Spleen (tissue), 11 donors: ENCODE measurements around the gene FUT8. TPM values are rescaled to one million over a fixed set of nuclear protein-coding genes. Genes with fewer than 3 reads are reported as not detected.
"Not testable (repeated sequence)": the region's sequence is repeated elsewhere in the genome, so short reads cannot be mapped to it uniquely, and the experiment has no call there.

Source experiments
- DNase-seq: peaks from one replicate; pipeline ENCODE4 v3.0.0-alpha.2; 2020
- H3K27ac ChIP-seq, 8 donors: fragments of 200-600 bp; sonication (generic) in 7 of 8; 1 replicate in 4 of 8; 2 replicates in 4 of 8; pipeline versions ENCODE4 v1.5.0 to v1.8.0; 2016 to 2021; ENCODE audit warnings: inconsistent platforms in 4 of 8, mild to moderate bottlenecking in 4 of 8, moderate library complexity in 1 of 8
- H3K27me3 ChIP-seq, 7 donors: fragments of 200-600 bp; sonication (generic) in 6 of 7; replicated peaks in 1 of 7; 1 replicate in 4 of 7; 2 replicates in 3 of 7; pipeline versions ENCODE4 v1.5.0 to v1.8.0; 2016 to 2021; ENCODE audit warnings: inconsistent platforms in 3 of 7, mild to moderate bottlenecking in 1 of 7
- H3K36me3 ChIP-seq, 6 donors: fragments of 200-600 bp; sonication (generic) in 5 of 6; 1 replicate in 4 of 6; 2 replicates in 2 of 6; pipeline versions ENCODE4 v1.5.0 to v1.8.0; 2016 to 2021; ENCODE audit warnings: inconsistent platforms in 2 of 6
- H3K4me1 ChIP-seq, 6 donors: fragments of 200-600 bp; sonication (generic) in 5 of 6; 1 replicate in 3 of 6; 2 replicates in 3 of 6; pipeline versions ENCODE4 v1.5.0 to v1.8.0; 2016 to 2021; ENCODE audit warnings: inconsistent platforms in 3 of 6
- H3K4me3 ChIP-seq, 8 donors: fragments of 200-600 bp; sonication (generic) in 7 of 8; 1 replicate in 4 of 8; 2 replicates in 4 of 8; pipeline versions ENCODE4 v1.5.0 to v1.8.0; 2016 to 2021; ENCODE audit warnings: inconsistent platforms in 4 of 8, mild to moderate bottlenecking in 4 of 8, moderate library complexity in 2 of 8
- H3K9me3 ChIP-seq, 8 donors: fragments of 200-600 bp; sonication (generic) in 7 of 8; 1 replicate in 4 of 8; 2 replicates in 4 of 8; pipeline versions ENCODE4 v1.5.0 to v1.8.0; 2016 to 2021; ENCODE audit warnings: inconsistent platforms in 4 of 8
- POLR2A ChIP-seq, 3 donors: fragments of 450-650 bp; IDR thresholded peaks; one replicate each; pipeline ENCODE4 v1.5.1; 2017; ENCODE audit warnings: antibody characterized with exemption in 3 of 3, mild to moderate bottlenecking in 1 of 3
- POLR2AphosphoS5 ChIP-seq, 3 donors: sonication (generic); formaldehyde crosslinking; IDR thresholded peaks; one replicate each; pipeline ENCODE4 v1.5.1; 2017; ENCODE audit warnings: antibody characterized with exemption in 3 of 3
- WGBS, 5 donors: extraction: QIAGEN DNeasy Blood & Tissue Kit in 3 of 5; methylation state at CpG; one replicate each; pipeline versions ENCODE4 v1.1.5 to v1.1.7; 2013 to 2018; 5-methylcytosine and 5-hydroxymethylcytosine counted together
- intact Hi-C: fragments of 100-400 bp; cut with DNase I; formaldehyde crosslinking; loops from one replicate; pipeline ENCODE4 v1.15.0; 2023; ENCODE audit warnings: low total_unique reads
- polyA plus RNA-seq, 3 donors: library from polyadenylated mRNA; stranded (reverse); fragments of 200-250 nt; gene quantifications; one replicate each; pipeline ENCODE4 v1.2.1, GENCODE V29; 2013
- total RNA-seq, 7 donors: library from RNA; depleted of rRNA in 3 of 7; stranded (reverse); fragments of >200 nt in 3 of 7; fragmentation: NEBNext Ultra II Directional in 4 of 7; extraction: Animal tissue kit (Norgen Biotek cat#: 25700) in 4 of 7; gene quantifications; one replicate each; pipeline versions ENCODE4 v1.1.0 to v1.2.1, GENCODE V29; 2016 to 2021
- TF ChIP-seq, protein P1 (sequence below), 11 experiments: fragments of 200-600 bp in 7 of 11; fragments of 450-650 bp in 4 of 11; sonication (generic) in 4 of 11; IDR thresholded peaks in 8 of 11; conservative IDR thresholded peaks in 3 of 11; 1 replicate in 7 of 11; 2 replicates in 4 of 11; pipeline versions ENCODE4 v1.4.0 to v1.8.0; 2016 to 2021; ENCODE audit warnings: antibody characterized with exemption in 11 of 11, inconsistent platforms in 4 of 11, mild to moderate bottlenecking in 1 of 11
- donor health status: healthy with polysubstance abuse.
- donor health status: DM: no; HTN: no; CAD: no; lungs with moderate emphysema.
- donor health status: DM: no; HTN: no; CAD: no.
- donor health status: Bipolar disorder and iron deficiency.
- donor health status: healthy.
- donor health status: DM: no; HTN: no; CAD: no.
- donor health status: DM: yes; HTN: yes; CAD: no.

The FUT8 gene
- total and polyA plus RNA-seq, 10 donors: 9.4 to 75.1 (median 53.0) TPM

DNA sequence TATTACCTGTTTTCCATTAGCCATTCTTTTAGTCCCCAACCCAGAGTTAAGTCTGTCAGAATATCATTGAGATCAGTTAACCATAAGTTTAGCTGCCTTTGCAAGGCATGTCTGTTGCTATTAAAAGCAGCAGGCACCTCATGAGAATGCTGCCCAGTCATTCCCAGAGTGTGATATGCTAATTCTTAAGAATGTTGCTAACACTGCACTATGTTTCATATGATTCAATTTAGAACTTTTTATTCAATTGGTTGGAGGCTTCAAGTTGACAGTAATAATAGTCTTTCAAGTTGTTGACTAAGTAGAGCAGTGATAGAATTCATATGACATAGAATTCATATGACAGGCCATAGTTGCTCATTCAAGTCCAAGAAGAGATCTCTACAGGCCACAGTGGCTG, 292.3 kb downstream of the FUT8 start:
- Histone ChIP-seq H3K4me3 (no peak overlapping the region), H3K27me3 (no peaks in the 10 kb centered on the region), H3K9me3 (peaks cover 0 to 20% (median 15%) of the 10 kb centered on the region in 8 donors), H3K4me1 (no peaks in the 10 kb centered on the region), H3K36me3 (peaks cover 0 to 6% (median 0%) of the 10 kb centered on the region in 6 donors), H3K27ac (no peak overlapping the region)
- TF ChIP-seq POLR2A (IDR thresholded peaks at IDR 0.05) (no peak), POLR2AphosphoS5 (IDR thresholded peaks at IDR 0.05) (no peak)
- TF ChIP-seq, protein P1, sequence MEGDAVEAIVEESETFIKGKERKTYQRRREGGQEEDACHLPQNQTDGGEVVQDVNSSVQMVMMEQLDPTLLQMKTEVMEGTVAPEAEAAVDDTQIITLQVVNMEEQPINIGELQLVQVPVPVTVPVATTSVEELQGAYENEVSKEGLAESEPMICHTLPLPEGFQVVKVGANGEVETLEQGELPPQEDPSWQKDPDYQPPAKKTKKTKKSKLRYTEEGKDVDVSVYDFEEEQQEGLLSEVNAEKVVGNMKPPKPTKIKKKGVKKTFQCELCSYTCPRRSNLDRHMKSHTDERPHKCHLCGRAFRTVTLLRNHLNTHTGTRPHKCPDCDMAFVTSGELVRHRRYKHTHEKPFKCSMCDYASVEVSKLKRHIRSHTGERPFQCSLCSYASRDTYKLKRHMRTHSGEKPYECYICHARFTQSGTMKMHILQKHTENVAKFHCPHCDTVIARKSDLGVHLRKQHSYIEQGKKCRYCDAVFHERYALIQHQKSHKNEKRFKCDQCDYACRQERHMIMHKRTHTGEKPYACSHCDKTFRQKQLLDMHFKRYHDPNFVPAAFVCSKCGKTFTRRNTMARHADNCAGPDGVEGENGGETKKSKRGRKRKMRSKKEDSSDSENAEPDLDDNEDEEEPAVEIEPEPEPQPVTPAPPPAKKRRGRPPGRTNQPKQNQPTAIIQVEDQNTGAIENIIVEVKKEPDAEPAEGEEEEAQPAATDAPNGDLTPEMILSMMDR (IDR thresholded peaks at IDR 0.05 in 8 of 11, conservative IDR thresholded peaks at IDR 0.05 in 3 of 11): no peak
- no peak for DNase-seq
- intact Hi-C loops: no loop called here

DNA sequence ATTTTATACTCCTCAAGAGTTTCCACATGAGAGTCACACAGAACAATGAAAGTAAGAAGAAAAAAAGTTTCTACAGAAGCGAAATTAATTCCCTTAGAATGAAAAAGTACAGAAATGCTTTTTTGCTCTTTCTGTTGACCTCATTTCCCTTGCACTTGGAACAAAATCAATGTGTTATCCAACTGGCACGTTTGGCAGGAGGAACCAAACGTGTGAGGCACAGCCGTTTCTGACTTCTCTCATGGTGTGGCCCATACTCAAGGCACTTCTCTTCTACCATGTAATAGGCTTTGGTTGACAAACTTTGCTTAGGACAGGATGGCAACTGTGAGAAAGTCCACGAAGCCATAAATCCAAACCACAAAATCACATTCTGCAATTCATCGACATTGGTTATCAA, 297.0 kb downstream of the FUT8 start:
- H3K36me3 ChIP-seq: peaks cover 0 to 6% (median 0%) of the 10 kb centered on the region in 6 donors
- peaks cover 0 to 35% (median 30%) of the 10 kb centered on the region in 8 donors for H3K9me3 ChIP-seq
- TF ChIP-seq POLR2AphosphoS5 (IDR thresholded peaks at IDR 0.05) (no peak), POLR2A (IDR thresholded peaks at IDR 0.05) (no peak)
- TF ChIP-seq, protein P1 (IDR thresholded peaks at IDR 0.05 in 8 of 11, conservative IDR thresholded peaks at IDR 0.05 in 3 of 11): no peak
- H3K4me3 ChIP-seq: no peak overlapping the region
- no peak overlapping the region for H3K27ac ChIP-seq
- intact Hi-C loops: no loop called here
- no peak for DNase-seq
- no peaks in the 10 kb centered on the region for H3K27me3 ChIP-seq
- H3K4me1 ChIP-seq: no peaks in the 10 kb centered on the region
- 69 to 79% (median 70%) methylated on average over 6 of the region's 6 CpGs for WGBS, 5 donors

DNA sequence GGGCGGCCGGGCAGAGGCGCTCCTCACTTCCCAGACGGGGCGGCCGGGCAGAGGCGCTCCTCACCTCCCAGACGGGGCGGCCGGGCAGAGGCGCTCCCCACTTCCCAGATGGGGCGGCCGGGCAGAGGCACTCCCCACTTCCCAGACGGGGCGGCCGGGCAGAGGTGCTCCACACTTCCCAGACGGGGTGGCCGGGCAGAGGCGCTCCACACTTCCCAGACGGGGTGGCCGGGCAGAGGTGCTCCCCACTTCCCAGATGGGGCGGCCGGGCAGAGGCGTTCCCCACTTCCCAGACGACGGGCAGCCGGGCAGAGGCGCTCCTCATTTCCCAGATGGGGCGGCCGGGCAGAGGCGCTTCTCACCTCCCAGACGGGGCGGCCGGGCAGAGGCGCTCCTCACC, 304.3 kb downstream of the FUT8 start:
- not testable (repeated sequence) for H3K4me3 ChIP-seq, DNase-seq
- peaks cover 0 to 12% (median 0%) of the 10 kb centered on the region in 6 donors for H3K36me3 ChIP-seq

DNA sequence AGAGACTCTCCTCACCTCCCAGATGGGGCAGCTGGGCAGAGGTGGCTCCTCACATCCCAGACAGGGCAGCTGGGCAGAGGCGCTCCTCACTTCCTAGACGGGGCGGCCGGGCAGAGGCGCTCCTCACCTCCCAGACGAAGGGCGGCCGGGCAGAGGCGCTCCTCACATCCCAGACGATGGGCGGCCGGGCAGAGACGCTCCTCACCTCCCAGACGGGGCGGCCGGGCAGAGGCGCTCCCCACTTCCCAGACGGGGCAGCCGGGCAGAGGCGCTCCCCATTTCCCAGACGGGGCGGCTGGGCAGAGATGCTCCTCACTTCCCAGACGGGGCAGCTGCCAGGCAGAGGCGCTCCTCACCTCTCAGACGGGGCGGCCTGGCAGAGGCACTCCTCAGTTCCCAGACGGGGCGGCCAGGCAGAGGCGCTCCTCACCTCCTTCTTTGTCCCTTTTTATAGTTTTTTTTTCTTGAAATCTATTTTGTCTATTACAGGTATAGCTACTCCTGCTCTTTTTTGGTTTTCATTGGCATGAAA, 304.9 kb downstream of the FUT8 start:
- Histone ChIP-seq H3K9me3 (peaks cover 3 to 55% (median 44%) of the 10 kb centered on the region in 8 donors), H3K36me3 (peaks cover 0 to 19% (median 2%) of the 10 kb centered on the region in 6 donors)
- H3K27me3 ChIP-seq, intact Hi-C loops, H3K4me3 ChIP-seq, H3K27ac ChIP-seq, H3K4me1 ChIP-seq, DNase-seq: not testable (repeated sequence)
- WGBS, 5 donors: 94 to 99% (median 96%) methylated on average over 13 to 29 of the region's 29 CpGs

More for the DNA sequence above, 304.3 kb downstream of the FUT8 start:
- intact Hi-C loops, H3K4me1 ChIP-seq, H3K27ac ChIP-seq, H3K27me3 ChIP-seq: not testable (repeated sequence)
- 94 to 99% (median 98%) methylated on average over 18 to 35 of the region's 35 CpGs for WGBS, 5 donors
- H3K9me3 ChIP-seq: peaks cover 3 to 55% (median 44%) of the 10 kb centered on the region in 8 donors

DNA sequence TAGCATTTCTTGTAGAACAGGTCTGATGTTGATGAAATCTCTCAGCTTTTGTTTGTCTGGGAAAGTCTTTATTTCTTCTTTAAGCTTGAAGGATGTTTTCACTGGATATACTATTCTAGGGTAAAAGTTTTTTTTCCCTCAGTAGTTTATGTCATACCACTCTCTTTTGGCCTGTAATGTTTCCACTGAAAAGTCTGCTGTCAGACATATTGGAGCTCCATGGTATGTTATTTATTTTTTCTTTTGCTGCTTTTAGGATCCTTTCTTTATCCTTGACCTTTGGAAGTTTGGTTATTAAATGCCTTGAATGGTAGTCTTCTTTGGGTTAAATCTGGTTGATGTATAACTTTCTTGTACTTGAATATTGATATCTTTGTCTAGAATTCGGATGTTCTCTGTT, 306.1 kb downstream of the FUT8 start:
- Histone ChIP-seq H3K4me1 (peaks cover 0 to 7% (median 0%) of the 10 kb centered on the region in 6 donors), H3K9me3 (peaks cover 3 to 50% (median 38%) of the 10 kb centered on the region in 8 donors), H3K36me3 (peaks cover 0 to 31% (median 3%) of the 10 kb centered on the region in 6 donors), H3K27ac (no peak overlapping the region), H3K27me3 (no peaks in the 10 kb centered on the region), H3K4me3 (no peak overlapping the region)
- intact Hi-C loops: no loop called here
- TF ChIP-seq, protein P1 (IDR thresholded peaks at IDR 0.05 in 8 of 11, conservative IDR thresholded peaks at IDR 0.05 in 3 of 11): no peak
- TF ChIP-seq POLR2A (IDR thresholded peaks at IDR 0.05) (no peak), POLR2AphosphoS5 (IDR thresholded peaks at IDR 0.05) (no peak)
- DNase-seq: no peak
- WGBS, 5 donors: 92 to 100% (median 100%) methylated on average over 1 of the region's 1 CpG
